Fibroblast of mammary gland (primary cell): ENCODE measurements around the gene TMEM225B.
"Not testable (repeated sequence)": the region's sequence is repeated elsewhere in the genome, so short reads cannot be mapped to it uniquely, and the experiment has no call there.

ENCODE experiments used
- DNase-seq: peaks from one replicate; pipeline ENCODE4 v3.0.0-alpha.2; 2010; ENCODE audit warnings: low read depth
- H3K4me3 ChIP-seq: 2 replicates; pipeline ENCODE4 v1.5.1; 2011; ENCODE audit warnings: low read depth, mild to moderate bottlenecking, low read length, moderate library complexity; ENCODE audit not compliant: control insufficient read depth
- TF ChIP-seq, protein P1 (sequence below): conservative IDR thresholded peaks from 2 replicates; pipeline ENCODE4 v1.5.1; 2011; ENCODE audit warnings: low read depth, low read length, inconsistent platforms; ENCODE audit not compliant: control insufficient read depth, insufficient read depth

TMEM225B gene, protein sequence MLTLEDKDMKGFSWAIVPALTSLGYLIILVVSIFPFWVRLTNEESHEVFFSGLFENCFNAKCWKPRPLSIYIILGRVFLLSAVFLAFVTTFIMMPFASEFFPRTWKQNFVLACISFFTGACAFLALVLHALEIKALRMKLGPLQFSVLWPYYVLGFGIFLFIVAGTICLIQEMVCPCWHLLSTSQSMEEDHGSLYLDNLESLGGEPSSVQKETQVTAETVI

DNA sequence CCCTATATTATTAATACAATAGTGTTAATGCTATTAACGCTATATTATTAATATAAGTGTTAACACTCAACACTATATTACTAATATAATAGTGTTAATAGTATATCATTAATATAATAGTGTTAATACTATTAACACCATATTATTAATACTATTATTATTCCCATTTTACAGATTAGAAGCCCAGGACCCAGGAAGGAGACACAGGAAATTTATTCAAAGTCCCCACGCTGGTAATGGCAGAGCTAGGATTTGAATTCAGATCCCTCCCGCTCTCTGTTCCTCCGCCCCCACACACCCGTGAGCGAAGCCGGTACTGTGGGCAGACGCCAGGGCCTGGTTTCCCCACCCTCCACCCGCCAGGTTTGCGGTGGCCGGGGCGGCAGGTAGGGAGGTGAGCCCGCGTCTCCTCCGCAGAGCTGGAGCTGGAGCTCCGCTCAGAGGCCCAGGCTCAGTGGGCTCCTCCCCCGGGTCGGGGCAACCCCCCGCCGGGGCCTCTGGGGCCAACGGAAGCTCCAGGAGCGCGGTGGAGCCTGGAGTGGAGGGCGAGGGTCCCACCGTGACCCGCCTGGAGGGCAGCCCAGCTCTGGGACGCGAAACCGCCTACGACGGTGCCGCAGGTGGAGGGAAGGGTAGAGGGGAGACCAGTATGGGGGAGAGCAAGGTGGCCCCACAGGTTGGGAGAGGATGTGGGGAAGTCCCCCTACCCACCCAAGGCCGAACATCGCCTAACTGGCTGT lies at the start of gene TMEM225B:
Gene TMEM225B, plus strand, starts transcription at position 506 of the 740 bp plus-strand sequence. CDS start 6,122 bp downstream, outside the sequence.
- TF ChIP-seq, protein P1, sequence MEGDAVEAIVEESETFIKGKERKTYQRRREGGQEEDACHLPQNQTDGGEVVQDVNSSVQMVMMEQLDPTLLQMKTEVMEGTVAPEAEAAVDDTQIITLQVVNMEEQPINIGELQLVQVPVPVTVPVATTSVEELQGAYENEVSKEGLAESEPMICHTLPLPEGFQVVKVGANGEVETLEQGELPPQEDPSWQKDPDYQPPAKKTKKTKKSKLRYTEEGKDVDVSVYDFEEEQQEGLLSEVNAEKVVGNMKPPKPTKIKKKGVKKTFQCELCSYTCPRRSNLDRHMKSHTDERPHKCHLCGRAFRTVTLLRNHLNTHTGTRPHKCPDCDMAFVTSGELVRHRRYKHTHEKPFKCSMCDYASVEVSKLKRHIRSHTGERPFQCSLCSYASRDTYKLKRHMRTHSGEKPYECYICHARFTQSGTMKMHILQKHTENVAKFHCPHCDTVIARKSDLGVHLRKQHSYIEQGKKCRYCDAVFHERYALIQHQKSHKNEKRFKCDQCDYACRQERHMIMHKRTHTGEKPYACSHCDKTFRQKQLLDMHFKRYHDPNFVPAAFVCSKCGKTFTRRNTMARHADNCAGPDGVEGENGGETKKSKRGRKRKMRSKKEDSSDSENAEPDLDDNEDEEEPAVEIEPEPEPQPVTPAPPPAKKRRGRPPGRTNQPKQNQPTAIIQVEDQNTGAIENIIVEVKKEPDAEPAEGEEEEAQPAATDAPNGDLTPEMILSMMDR: no peak
- no peak for DNase-seq
- no peak within 1 kb of the TSS for H3K4me3 ChIP-seq

GRCh38 chr7:99549545-99549944 lies 48.5 kb upstream of the TMEM225B start:
- not testable (repeated sequence) for H3K4me3 ChIP-seq, DNase-seq

DNA sequence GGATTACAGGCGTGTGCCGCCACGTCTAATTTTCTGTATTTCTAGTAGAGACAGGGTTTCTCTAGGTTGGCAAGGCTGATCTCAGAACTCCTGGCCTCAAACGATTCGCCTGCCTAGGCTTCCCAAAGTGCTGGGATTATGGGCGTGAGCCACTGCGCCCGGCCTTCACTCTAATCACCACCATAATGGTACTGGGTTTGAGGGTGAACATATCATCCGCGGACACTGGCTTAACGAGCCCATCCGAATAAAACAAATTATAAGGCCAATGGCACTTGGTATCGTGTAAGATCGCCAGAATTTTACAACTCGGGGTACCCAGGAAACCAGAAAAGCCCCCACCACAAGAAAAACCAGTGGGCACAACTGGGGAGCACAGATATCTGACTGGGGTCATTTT lies 46.7 kb upstream of the TMEM225B start:
- H3K4me3 ChIP-seq: peak overlapping the region; percentile 95
- TF ChIP-seq, protein P1: no peak
- DNase-seq: peak; percentile 25

DNA sequence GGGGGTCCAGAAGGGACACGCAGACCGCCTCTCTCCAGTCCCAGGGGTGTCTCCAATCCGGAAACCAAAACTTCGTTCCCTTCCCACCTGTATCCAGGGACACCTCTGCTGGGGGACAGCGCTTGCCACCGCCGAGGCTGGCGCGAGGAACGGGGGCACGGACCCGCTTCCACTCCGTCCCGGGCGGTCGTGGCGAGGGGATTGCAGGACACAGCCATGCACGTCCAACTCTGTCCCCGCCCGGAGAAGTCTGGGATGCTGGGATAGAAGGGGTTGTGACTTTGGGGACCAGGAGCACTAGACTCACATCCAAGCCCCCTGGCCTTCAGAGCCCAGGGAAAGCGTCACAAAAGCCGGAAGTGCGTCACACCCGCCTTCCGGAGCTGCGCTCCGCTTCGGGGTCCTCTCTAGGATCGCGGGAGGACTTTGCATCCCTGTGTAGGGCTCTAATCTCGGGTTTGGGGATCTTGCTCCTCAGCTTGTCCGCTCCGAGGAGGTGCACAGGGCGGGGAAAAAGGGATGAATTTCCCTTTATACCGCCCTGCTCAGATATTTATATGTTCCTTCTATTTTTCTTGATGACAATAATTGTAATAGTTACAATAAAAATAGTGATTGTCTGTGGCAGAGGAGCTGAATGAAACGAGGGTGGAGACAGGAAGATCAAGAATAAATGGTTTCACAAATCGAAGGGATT lies 46.2 kb upstream of the TMEM225B start, which contains the start of gene FAM200A:
Gene FAM200A, minus strand, starts transcription at position 348 of the 697 bp plus-strand sequence. CDS start 3,707 bp downstream, outside the sequence.
- DNase-seq: peak; percentile 95
- H3K4me3 ChIP-seq: peak within 1 kb of the TSS; percentile 95
- TF ChIP-seq, protein P1: no peak

- H3K4me3 ChIP-seq: no peak overlapping the region
- TF ChIP-seq, protein P1: no peak
- DNase-seq: no peak
Measured at GRCh38 chr7:99553039-99553438, 45.0 kb upstream of the TMEM225B start.

- H3K4me3 ChIP-seq: no peak overlapping the region
- TF ChIP-seq, protein P1: no peak
- no peak for DNase-seq
Measured at GRCh38 chr7:99554939-99555338, 43.1 kb upstream of the TMEM225B start.

- no peak for DNase-seq
- TF ChIP-seq, protein P1: no peak
- peak overlapping the region; percentile 95 for H3K4me3 ChIP-seq
Measured at GRCh38 chr7:99557196-99557607, 40.9 kb upstream of the TMEM225B start.
